ENCODE results near the gene TBCCD1. TPM values are rescaled to one million over a fixed set of nuclear protein-coding genes. Genes with fewer than 3 reads are reported as not detected.
"Not testable (repeated sequence)": the region's sequence is repeated elsewhere in the genome, so short reads cannot be mapped to it uniquely, and the experiment has no call there.

The TBCCD1 gene
- total RNA-seq, 2 donors from 2014 or later: 10.4 to 14.3 TPM

DNA sequence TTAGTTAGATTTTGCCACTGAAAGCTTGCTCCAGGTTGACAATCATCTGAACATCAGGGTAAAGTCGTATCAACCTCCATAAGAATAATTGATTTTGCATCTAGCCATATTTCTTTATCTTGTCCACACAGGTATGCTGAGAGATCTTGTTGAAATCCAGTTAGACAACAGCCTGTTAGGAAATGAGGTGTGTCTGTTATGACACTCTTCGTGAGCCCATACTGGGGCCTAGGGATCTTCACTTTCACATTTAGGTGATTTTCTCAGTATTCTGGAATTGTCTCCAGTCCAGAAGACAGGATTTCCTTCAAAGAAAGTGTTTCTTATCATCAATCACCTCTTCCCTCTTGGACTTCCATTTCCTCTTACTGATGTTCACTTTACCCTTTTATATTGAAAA is 21.5 kb upstream of the TBCCD1 start:
- DNase-seq: no peak
- H3K27me3 ChIP-seq: no peaks in the 10 kb centered on the region
- H3K9me3 ChIP-seq: no peaks in the 10 kb centered on the region
- intact Hi-C loops (cut with DNase I): no loop called here
- no peaks in the 10 kb centered on the region for H3K36me3 ChIP-seq
- TF ChIP-seq, protein P1, sequence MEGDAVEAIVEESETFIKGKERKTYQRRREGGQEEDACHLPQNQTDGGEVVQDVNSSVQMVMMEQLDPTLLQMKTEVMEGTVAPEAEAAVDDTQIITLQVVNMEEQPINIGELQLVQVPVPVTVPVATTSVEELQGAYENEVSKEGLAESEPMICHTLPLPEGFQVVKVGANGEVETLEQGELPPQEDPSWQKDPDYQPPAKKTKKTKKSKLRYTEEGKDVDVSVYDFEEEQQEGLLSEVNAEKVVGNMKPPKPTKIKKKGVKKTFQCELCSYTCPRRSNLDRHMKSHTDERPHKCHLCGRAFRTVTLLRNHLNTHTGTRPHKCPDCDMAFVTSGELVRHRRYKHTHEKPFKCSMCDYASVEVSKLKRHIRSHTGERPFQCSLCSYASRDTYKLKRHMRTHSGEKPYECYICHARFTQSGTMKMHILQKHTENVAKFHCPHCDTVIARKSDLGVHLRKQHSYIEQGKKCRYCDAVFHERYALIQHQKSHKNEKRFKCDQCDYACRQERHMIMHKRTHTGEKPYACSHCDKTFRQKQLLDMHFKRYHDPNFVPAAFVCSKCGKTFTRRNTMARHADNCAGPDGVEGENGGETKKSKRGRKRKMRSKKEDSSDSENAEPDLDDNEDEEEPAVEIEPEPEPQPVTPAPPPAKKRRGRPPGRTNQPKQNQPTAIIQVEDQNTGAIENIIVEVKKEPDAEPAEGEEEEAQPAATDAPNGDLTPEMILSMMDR (IDR thresholded peaks at IDR 0.05): no peak
- H3K9ac ChIP-seq (ENCODE audit: low read depth in 2 of 2, low read length in 2 of 2): no peak overlapping the region
- no peak overlapping the region for H3K27ac ChIP-seq
- no peak overlapping the region for H3K4me3 ChIP-seq
- no peaks in the 10 kb centered on the region for H3K4me1 ChIP-seq

DNA sequence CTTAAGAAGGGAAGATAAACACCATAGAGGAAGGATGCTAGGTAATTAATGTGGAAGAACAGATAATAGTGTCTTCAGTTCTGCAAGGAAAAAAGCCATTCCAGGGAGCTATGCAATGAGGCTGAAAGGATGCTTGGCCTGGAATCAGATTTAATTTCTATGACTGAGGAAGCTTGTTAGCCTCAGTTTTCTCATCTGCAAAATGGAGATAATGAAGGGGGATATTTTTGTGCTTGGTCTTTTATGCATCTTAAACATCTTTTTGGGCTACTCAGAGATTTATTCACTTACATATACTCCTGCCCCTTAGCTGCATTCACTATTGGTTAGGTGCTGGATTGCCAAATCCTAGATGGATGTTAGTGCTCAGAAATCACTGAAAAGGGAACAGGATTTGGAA is 20.0 kb upstream of the TBCCD1 start:
- no peaks in the 10 kb centered on the region for H3K27me3 ChIP-seq
- TF ChIP-seq, protein P1 (IDR thresholded peaks at IDR 0.05): no peak
- peaks cover 6% of the 10 kb centered on the region for H3K36me3 ChIP-seq
- H3K9me3 ChIP-seq: no peaks in the 10 kb centered on the region
- H3K4me3 ChIP-seq: no peak overlapping the region
- intact Hi-C loops (cut with DNase I): no loop called here
- no peak overlapping the region for H3K9ac ChIP-seq (ENCODE audit: low read depth in 2 of 2, low read length in 2 of 2)
- no peak for DNase-seq
- no peak overlapping the region for H3K27ac ChIP-seq
- H3K4me1 ChIP-seq: no peaks in the 10 kb centered on the region

DNA sequence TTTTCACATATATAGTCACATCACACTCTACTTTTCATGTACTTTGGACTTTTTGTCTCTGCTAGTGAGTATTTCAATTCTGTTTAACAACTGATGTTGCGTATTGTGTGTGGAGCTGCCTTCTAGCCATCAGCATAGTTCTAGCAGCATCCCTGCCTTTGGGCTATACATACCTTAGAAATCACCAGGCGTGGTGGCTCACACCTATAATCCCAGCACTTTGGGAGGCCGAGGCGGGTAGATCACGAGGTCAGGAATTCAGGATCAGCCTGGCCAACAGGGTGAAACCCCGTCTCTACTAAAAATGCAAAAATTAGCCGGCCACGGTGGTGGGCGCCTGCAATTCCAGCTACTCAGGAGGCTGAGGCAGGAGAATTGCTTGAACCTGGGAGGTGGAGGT is 19.1 kb upstream of the TBCCD1 start:
- H3K4me3 ChIP-seq; H3K9me3 ChIP-seq; H3K27me3 ChIP-seq; H3K36me3 ChIP-seq; intact Hi-C loops (cut with DNase I); H3K27ac ChIP-seq; H3K9ac ChIP-seq (ENCODE audit: low read depth in 2 of 2, low read length in 2 of 2); DNase-seq; H3K4me1 ChIP-seq: not testable (repeated sequence)

DNA sequence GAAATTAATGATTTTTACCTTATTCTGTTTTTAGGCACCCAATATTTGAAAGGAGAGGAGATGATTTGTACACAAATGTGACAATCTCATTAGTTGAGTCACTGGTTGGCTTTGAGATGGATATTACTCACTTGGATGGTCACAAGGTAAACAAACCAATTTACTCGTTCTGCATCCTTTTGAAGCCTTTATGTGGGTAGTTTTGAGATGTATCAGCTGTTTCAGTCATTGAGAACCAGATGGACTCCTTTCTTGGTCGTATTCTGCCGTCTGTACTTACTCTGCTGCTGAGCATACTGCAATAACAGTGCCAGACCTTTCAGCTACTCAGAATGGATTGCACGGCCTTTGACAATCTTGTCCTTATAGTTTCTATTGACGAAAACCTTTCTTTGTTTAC is 16.7 kb upstream of the TBCCD1 start:
- TF ChIP-seq, protein P1 (IDR thresholded peaks at IDR 0.05): no peak
- Histone ChIP-seq H3K9me3 (no peaks in the 10 kb centered on the region), H3K27me3 (no peaks in the 10 kb centered on the region), H3K36me3 (peaks cover 20% of the 10 kb centered on the region), H3K4me3 (no peak overlapping the region), H3K4me1 (no peaks in the 10 kb centered on the region), H3K27ac (no peak overlapping the region), H3K9ac (ENCODE audit: low read depth in 2 of 2, low read length in 2 of 2) (no peak overlapping the region)
- intact Hi-C loops (cut with DNase I): no loop called here
- no peak for DNase-seq

DNA sequence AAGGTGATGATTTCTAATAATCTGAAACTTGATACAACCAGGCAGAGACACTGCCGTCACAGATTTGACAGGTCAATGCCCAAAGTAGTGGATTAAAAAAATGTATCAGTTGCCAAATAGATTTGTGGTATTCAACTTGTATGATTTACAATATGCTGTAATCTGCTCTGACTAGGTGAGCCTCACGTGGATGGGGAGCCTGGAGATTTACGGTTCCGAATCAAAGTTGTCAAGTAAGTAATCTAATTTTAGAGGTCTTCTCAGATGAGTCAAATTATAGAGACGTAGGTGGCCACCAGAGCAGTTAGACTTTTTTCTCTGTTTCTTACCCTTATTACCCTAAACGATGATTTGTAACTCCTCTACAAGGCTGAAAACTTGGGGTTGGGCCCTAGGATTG is 15.4 kb upstream of the TBCCD1 start:
- no peak overlapping the region for H3K27ac ChIP-seq
- intact Hi-C loops (cut with DNase I): no loop called here

GRCh38 chr3:186580785-186581184 is 13.6 kb upstream of the TBCCD1 start:
- intact Hi-C loops (cut with DNase I): no loop called here
- Histone ChIP-seq H3K27me3 (no peaks in the 10 kb centered on the region), H3K4me3 (no peak overlapping the region), H3K4me1 (no peaks in the 10 kb centered on the region), H3K36me3 (peaks cover 20% of the 10 kb centered on the region), H3K9ac (ENCODE audit: low read depth in 2 of 2, low read length in 2 of 2) (no peak overlapping the region), H3K27ac (no peak overlapping the region), H3K9me3 (no peaks in the 10 kb centered on the region)
- TF ChIP-seq, protein P1 (IDR thresholded peaks at IDR 0.05): no peak
- no peak for DNase-seq

More for the DNA sequence above, 15.4 kb upstream of the TBCCD1 start:
- H3K9ac ChIP-seq (ENCODE audit: low read depth in 2 of 2, low read length in 2 of 2): no peak overlapping the region
- no peaks in the 10 kb centered on the region for H3K4me1 ChIP-seq
- no peaks in the 10 kb centered on the region for H3K27me3 ChIP-seq
- no peaks in the 10 kb centered on the region for H3K9me3 ChIP-seq
- peaks cover 20% of the 10 kb centered on the region for H3K36me3 ChIP-seq
- TF ChIP-seq, protein P1 (IDR thresholded peaks at IDR 0.05): no peak
- no peak overlapping the region for H3K4me3 ChIP-seq
- DNase-seq: no peak

Data from colonic mucosa (tissue), 4 donors.